Cardiac muscle cell (in vitro differentiated cells and primary cell): ENCODE measurements around the gene CMTM4. TPM values are rescaled to one million over a fixed set of nuclear protein-coding genes. Genes with fewer than 3 reads are reported as not detected.

Experiments used
- DNase-seq, 2 donors: peaks; one replicate each; pipeline versions ENCODE4 v3.0.0 to v3.0.0-alpha.2; 2010 to 2017; ENCODE audit warnings: low read depth in 1 of 2, low spot score in 1 of 2
- H3K27ac ChIP-seq: fragments of 200-600 bp; sonication (generic); 2 replicates; pipeline ENCODE4 v1.5.1; 2016
- H3K27me3 ChIP-seq: fragments of 200-600 bp; sonication (generic); 2 replicates; pipeline ENCODE4 v1.6.0; 2016; ENCODE audit warnings: control low read depth
- H3K36me3 ChIP-seq: fragments of 200-600 bp; sonication (generic); 2 replicates; pipeline ENCODE4 v1.5.1; 2016; ENCODE audit warnings: control low read depth
- H3K4me1 ChIP-seq: fragments of 200-600 bp; sonication (generic); 2 replicates; pipeline ENCODE4 v1.8.1; 2017; ENCODE audit warnings: low read depth, mild to moderate bottlenecking, mixed run types
- H3K4me3 ChIP-seq: fragments of 200-600 bp; sonication (generic); 2 replicates; pipeline ENCODE4 v1.5.1; 2016; ENCODE audit warnings: mild to moderate bottlenecking
- H3K9me3 ChIP-seq: fragments of 200-600 bp; sonication (generic); 2 replicates; pipeline ENCODE4 v1.5.1; 2017; ENCODE audit warnings: low read depth, mild to moderate bottlenecking, control low read depth
- polyA plus RNA-seq: library from polyadenylated mRNA; unstranded; fragments of >200 nt; fragmentation: Nextera tagmentation; extraction: Ambion mirVana; gene quantifications from 2 replicates; pipeline ENCODE4 v1.2.1, GENCODE V29; 2016
- total RNA-seq: library from RNA; depleted of rRNA; stranded (reverse); fragments of >200 nt; gene quantifications from 2 replicates; pipeline ENCODE4 v1.2.3, GENCODE V29; 2016
- TF ChIP-seq, protein P1 (sequence below): IDR thresholded peaks from 2 replicates; pipeline ENCODE4 v1.5.1; 2012; ENCODE audit warnings: low read depth, mild to moderate bottlenecking, low read length

Gene CMTM4
- total and polyA plus RNA-seq, 2 experiments from 2014 or later, result 19.7 to 61.6 TPM

DNA sequence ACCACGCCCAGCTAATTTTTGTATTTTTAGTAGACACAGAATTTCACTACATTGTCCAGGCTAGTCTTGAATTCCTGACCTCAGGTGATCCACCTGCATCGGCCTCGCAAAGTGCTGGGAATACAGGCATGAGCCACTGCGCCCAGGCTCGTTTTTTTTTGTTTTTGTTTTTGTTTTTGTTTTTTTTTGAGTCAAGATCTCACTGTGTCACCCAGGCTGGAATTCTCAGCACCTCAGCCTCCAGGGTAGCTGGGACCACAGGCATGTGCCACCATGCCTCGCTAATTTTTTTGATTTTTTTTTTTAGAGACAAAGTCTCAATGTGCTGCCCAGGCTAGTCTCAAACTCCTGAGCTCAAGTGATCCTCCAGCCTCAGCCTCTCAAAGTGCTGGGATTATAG, 17.5 kb upstream of the CMTM4 start:
- Histone ChIP-seq H3K27ac (no peak overlapping the region), H3K4me3 (no peak overlapping the region), H3K36me3 (no peaks in the 10 kb centered on the region), H3K4me1 (no peaks in the 10 kb centered on the region), H3K9me3 (no peaks in the 10 kb centered on the region), H3K27me3 (no peaks in the 10 kb centered on the region)
- TF ChIP-seq, protein P1, sequence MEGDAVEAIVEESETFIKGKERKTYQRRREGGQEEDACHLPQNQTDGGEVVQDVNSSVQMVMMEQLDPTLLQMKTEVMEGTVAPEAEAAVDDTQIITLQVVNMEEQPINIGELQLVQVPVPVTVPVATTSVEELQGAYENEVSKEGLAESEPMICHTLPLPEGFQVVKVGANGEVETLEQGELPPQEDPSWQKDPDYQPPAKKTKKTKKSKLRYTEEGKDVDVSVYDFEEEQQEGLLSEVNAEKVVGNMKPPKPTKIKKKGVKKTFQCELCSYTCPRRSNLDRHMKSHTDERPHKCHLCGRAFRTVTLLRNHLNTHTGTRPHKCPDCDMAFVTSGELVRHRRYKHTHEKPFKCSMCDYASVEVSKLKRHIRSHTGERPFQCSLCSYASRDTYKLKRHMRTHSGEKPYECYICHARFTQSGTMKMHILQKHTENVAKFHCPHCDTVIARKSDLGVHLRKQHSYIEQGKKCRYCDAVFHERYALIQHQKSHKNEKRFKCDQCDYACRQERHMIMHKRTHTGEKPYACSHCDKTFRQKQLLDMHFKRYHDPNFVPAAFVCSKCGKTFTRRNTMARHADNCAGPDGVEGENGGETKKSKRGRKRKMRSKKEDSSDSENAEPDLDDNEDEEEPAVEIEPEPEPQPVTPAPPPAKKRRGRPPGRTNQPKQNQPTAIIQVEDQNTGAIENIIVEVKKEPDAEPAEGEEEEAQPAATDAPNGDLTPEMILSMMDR, result no peak
- DNase-seq, result no peak

- Histone ChIP-seq H3K9me3 (no peaks in the 10 kb centered on the region), H3K4me1 (no peaks in the 10 kb centered on the region), H3K27me3 (no peaks in the 10 kb centered on the region), H3K27ac (peak overlapping the region; percentile 8), H3K36me3 (no peaks in the 10 kb centered on the region), H3K4me3 (no peak overlapping the region)
- TF ChIP-seq, protein P1, result no peak
- no peak for DNase-seq
Observed at GRCh38 chr16:66713076-66713475, 16.5 kb upstream of the CMTM4 start.

GRCh38 chr16:66712512-66712911, 16.0 kb upstream of the CMTM4 start:
- Histone ChIP-seq H3K4me3 (no peak overlapping the region), H3K27me3 (no peaks in the 10 kb centered on the region), H3K4me1 (peaks cover 1% of the 10 kb centered on the region), H3K9me3 (no peaks in the 10 kb centered on the region), H3K36me3 (no peaks in the 10 kb centered on the region), H3K27ac (no peak overlapping the region)
- no peak for DNase-seq
- TF ChIP-seq, protein P1, result no peak

GRCh38 chr16:66711581-66711980, 15.0 kb upstream of the CMTM4 start:
- H3K4me3 ChIP-seq, result no peak overlapping the region
- DNase-seq, result no peak
- TF ChIP-seq, protein P1, result no peak
- no peaks in the 10 kb centered on the region for H3K27me3 ChIP-seq
- peaks cover 6% of the 10 kb centered on the region for H3K4me1 ChIP-seq
- H3K27ac ChIP-seq, result no peak overlapping the region
- H3K9me3 ChIP-seq, result no peaks in the 10 kb centered on the region
- H3K36me3 ChIP-seq, result no peaks in the 10 kb centered on the region

DNA sequence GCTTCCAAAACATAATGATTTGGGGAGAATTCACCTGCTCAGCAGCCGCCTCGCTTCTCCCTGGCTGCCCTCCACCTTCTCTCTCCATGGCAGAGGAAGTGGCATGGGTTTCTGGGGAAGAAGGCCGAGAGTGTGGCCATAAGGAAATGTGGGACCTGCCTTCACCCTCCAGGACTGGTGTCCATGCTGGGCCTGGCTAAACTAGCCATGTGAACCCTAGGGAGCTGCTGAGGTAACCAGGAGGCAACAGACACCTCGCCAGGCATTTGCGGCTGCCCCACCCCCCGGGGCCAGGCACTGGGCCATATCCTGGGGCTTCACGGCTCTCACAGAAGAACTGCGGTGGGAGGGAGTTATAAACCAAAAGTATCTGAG, 9.9 kb upstream of the CMTM4 start:
- H3K4me3 ChIP-seq, result no peak overlapping the region
- peaks cover 6% of the 10 kb centered on the region for H3K4me1 ChIP-seq
- no peaks in the 10 kb centered on the region for H3K27me3 ChIP-seq
- no peaks in the 10 kb centered on the region for H3K9me3 ChIP-seq
- DNase-seq, result no peak
- TF ChIP-seq, protein P1, result no peak
- no peaks in the 10 kb centered on the region for H3K36me3 ChIP-seq
- H3K27ac ChIP-seq, result no peak overlapping the region

GRCh38 chr16:66705790-66706505, 9.4 kb upstream of the CMTM4 start:
- H3K4me3 ChIP-seq, result no peak overlapping the region
- H3K4me1 ChIP-seq, result peaks cover 6% of the 10 kb centered on the region
- H3K27ac ChIP-seq, result no peak overlapping the region
- H3K36me3 ChIP-seq, result no peaks in the 10 kb centered on the region
- no peaks in the 10 kb centered on the region for H3K27me3 ChIP-seq
- H3K9me3 ChIP-seq, result no peaks in the 10 kb centered on the region
- DNase-seq, result peak in 1 of 2 donors; percentile 58
- TF ChIP-seq, protein P1, result no peak
